ENCODE data around the gene LRCH2. TPM values are rescaled to one million over a fixed set of nuclear protein-coding genes. Genes with fewer than 3 reads are reported as not detected.

Gene LRCH2
- total RNA-seq, 4 donors from 2014 or later: 1.2 to 7.8 (median 4.5) TPM

- WGBS, 2 donors (ENCODE audit: low coverage in 1 of 2): 82 to 96% methylated on average over 12 to 65 of the region's 76 CpGs
- DNase-seq: no peak
- intact Hi-C loops (cut with DNase I; ENCODE audit: low total_unique reads): no loop called here
- no peaks in the 10 kb centered on the region for H3K4me1 ChIP-seq
- H3K9me3 ChIP-seq: no peaks in the 10 kb centered on the region
- no peak for TF ChIP-seq POLR2A (IDR thresholded peaks at IDR 0.05)
- no peak for TF ChIP-seq EP300 (IDR thresholded peaks at IDR 0.05; ENCODE audit: low read depth)
- TF ChIP-seq POLR2AphosphoS5 (IDR thresholded peaks at IDR 0.05): no peak
- in situ Hi-C loops (cut with MboI; ENCODE audit: low pct_ligation_motif_present in 1 of 4, low pct_unique_long_range_greater_than_20kb in 1 of 4, low sequenced_read_pairs in 3 of 4): no loop called here
- H3K27ac ChIP-seq: no peak overlapping the region
- H3K27me3 ChIP-seq: no peaks in the 10 kb centered on the region
- H3K36me3 ChIP-seq: no peaks in the 10 kb centered on the region
- H3K4me3 ChIP-seq: no peak overlapping the region
These were observed 44.0 kb downstream of the LRCH2 start for GRCh38 chrX:115189646-115190635.

- in situ Hi-C loops (cut with MboI; ENCODE audit: low pct_ligation_motif_present in 1 of 4, low pct_unique_long_range_greater_than_20kb in 1 of 4, low sequenced_read_pairs in 3 of 4) (no loop called here), intact Hi-C loops (cut with DNase I; ENCODE audit: low total_unique reads) (no loop called here)
- Histone ChIP-seq H3K27me3 (no peaks in the 10 kb centered on the region), H3K4me1 (no peaks in the 10 kb centered on the region), H3K4me3 (no peak within 1 kb of the TSS), H3K27ac (no peak within 1 kb of the TSS), H3K36me3 (no peaks in the 10 kb centered on the region), H3K9me3 (no peaks in the 10 kb centered on the region)
- TF ChIP-seq CTCF (IDR thresholded peaks at IDR 0.05): no peak
- no peak for TF ChIP-seq POLR2AphosphoS5 (IDR thresholded peaks at IDR 0.05)
- TF ChIP-seq EP300 (IDR thresholded peaks at IDR 0.05; ENCODE audit: low read depth): no peak
- no peak for TF ChIP-seq POLR2A (IDR thresholded peaks at IDR 0.05)
- 95% methylated on average over 16 of the region's 16 CpGs; no CpG with 5 or more reads in 1 of the 2 donors for WGBS, 2 donors (ENCODE audit: low coverage in 1 of 2)
- DNase-seq: no peak
These were observed 44.8 kb downstream of the LRCH2 start, which contains the start of gene RBMXL3 for GRCh38 chrX:115189110-115189509. Gene RBMXL3, plus strand, starts transcription at chrX:115189410. Its CDS starts 32 bp downstream, at chrX:115189442.

DNA sequence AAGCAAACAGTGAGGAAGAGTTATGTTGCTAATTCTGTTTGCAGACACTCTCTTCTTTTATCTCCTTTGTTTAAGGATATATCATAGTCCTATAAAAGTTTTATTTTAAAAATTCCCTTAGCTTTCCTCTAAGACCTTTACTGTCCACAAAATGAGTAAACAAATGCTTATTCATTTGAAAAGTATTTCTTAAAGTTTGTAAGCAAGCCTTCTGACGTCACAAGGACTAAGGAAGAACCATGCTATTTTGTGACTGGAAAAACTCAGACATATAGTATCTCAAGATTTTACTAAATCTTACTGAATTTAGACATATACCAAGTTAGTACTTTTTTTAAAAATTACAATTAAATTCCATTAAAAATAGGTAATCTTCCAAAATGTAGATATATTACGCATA, 49.9 kb downstream of the LRCH2 start:
- no peak for DNase-seq
- Histone ChIP-seq H3K36me3 (no peaks in the 10 kb centered on the region), H3K4me3 (no peak overlapping the region), H3K27ac (no peak overlapping the region), H3K4me1 (no peaks in the 10 kb centered on the region), H3K9me3 (no peaks in the 10 kb centered on the region), H3K27me3 (no peaks in the 10 kb centered on the region)
- TF ChIP-seq EP300 (IDR thresholded peaks at IDR 0.05; ENCODE audit: low read depth) (no peak), POLR2A (IDR thresholded peaks at IDR 0.05) (no peak), POLR2AphosphoS5 (IDR thresholded peaks at IDR 0.05) (no peak), CTCF (IDR thresholded peaks at IDR 0.05) (no peak)
- intact Hi-C loops (cut with DNase I; ENCODE audit: low total_unique reads): no loop called here
- 63 to 71% methylated on average over 2 of the region's 2 CpGs for WGBS, 2 donors (ENCODE audit: low coverage in 1 of 2)
- in situ Hi-C loops (cut with MboI; ENCODE audit: low pct_ligation_motif_present in 1 of 4, low pct_unique_long_range_greater_than_20kb in 1 of 4, low sequenced_read_pairs in 3 of 4): no loop called here

GRCh38 chrX:115178473-115178872, 55.4 kb downstream of the LRCH2 start:
- no peak overlapping the region for H3K27ac ChIP-seq
- 57 to 65% methylated on average over 1 of the region's 1 CpG for WGBS, 2 donors (ENCODE audit: low coverage in 1 of 2)
- no peaks in the 10 kb centered on the region for H3K36me3 ChIP-seq
- intact Hi-C loops (cut with DNase I; ENCODE audit: low total_unique reads): loop anchor here (5.0 kb wide), 1 partner anchor 1481 kb away; no protein-coding TSS in a partner anchor
- H3K4me3 ChIP-seq: no peak overlapping the region
- no peaks in the 10 kb centered on the region for H3K4me1 ChIP-seq
- no peaks in the 10 kb centered on the region for H3K9me3 ChIP-seq
- no peaks in the 10 kb centered on the region for H3K27me3 ChIP-seq
- no peak for DNase-seq
- TF ChIP-seq CTCF (IDR thresholded peaks at IDR 0.05): no peak
- TF ChIP-seq POLR2A (IDR thresholded peaks at IDR 0.05): no peak
- TF ChIP-seq POLR2AphosphoS5 (IDR thresholded peaks at IDR 0.05): no peak
- TF ChIP-seq EP300 (IDR thresholded peaks at IDR 0.05; ENCODE audit: low read depth): no peak
- in situ Hi-C loops (cut with MboI; ENCODE audit: low pct_ligation_motif_present in 1 of 4, low pct_unique_long_range_greater_than_20kb in 1 of 4, low sequenced_read_pairs in 3 of 4): no loop called here

Data from transverse colon (tissue), 4 donors.